Caco-2 (cell line): ENCODE data around the gene GSTT4. TPM values are rescaled to one million over a fixed set of nuclear protein-coding genes. Genes with fewer than 3 reads are reported as not detected.
"Not testable (repeated sequence)": the region's sequence is repeated elsewhere in the genome, so short reads cannot be mapped to it uniquely, and the experiment has no call there.

Experiments used
- BruUV-seq: library from RNA; stranded (reverse); fragments of 400-500 nt; replicated peaks from 2 replicates; lab custom pipeline; 2021; lab: Mats Ljungman, UMichigan
- CTCF ChIA-PET: fragments of 300-600 bp; sonication (Branson Sonifier 250); formaldehyde crosslinking; loops from one replicate; lab custom pipeline; 2022; ENCODE audit warnings: antibody characterized with exemption; lab: Charles Lee
- POLR2A ChIA-PET: fragments of 300-600 bp; sonication (Branson Sonifier 250); formaldehyde crosslinking; loops from one replicate; lab custom pipeline; 2022; ENCODE audit warnings: antibody characterized with exemption; lab: Charles Lee
- DNase-seq, 2 experiments: peaks; one replicate each; pipeline versions ENCODE4 v3.0.0 to v3.0.0-alpha.2; 2020 to 2022
- H3K27me3 ChIP-seq: replicated peaks from 2 replicates; pipeline ENCODE4 v1.6.0; 2011; ENCODE audit warnings: low read length; ENCODE audit not compliant: control insufficient read depth, insufficient read depth
- H3K36me3 ChIP-seq: 2 replicates; pipeline ENCODE4 v1.5.1; 2011; ENCODE audit warnings: low read length; ENCODE audit not compliant: control insufficient read depth, insufficient read depth
- H3K4me1 ChIP-seq: fragments of 250-450 bp; sonication (Bioruptor Pico); 2 replicates; pipeline ENCODE4 v1.5.1; 2020; ENCODE audit warnings: mild to moderate bottlenecking
- H3K4me3 ChIP-seq: 2 replicates; pipeline ENCODE4 v1.5.1; 2011; ENCODE audit warnings: low read depth, mild to moderate bottlenecking, control low read depth, low read length
- H3K9me3 ChIP-seq: fragments of 250-450 bp; sonication (Bioruptor Pico); 2 replicates; pipeline ENCODE4 v1.5.1; 2020; ENCODE audit warnings: mild to moderate bottlenecking, moderate library complexity
- H3K27ac Mint-ChIP-seq: one replicate; pipeline ENCODE4 v1.8.0; 2022; ENCODE audit warnings: mixed read lengths; ENCODE audit not compliant: unreplicated experiment
- H3K27me3 Mint-ChIP-seq: one replicate; pipeline ENCODE4 v1.8.0; 2022; ENCODE audit warnings: mixed read lengths; ENCODE audit not compliant: insufficient read depth, unreplicated experiment
- H3K36me3 Mint-ChIP-seq: one replicate; pipeline ENCODE4 v1.8.0; 2022; ENCODE audit warnings: mild to moderate bottlenecking, mixed read lengths; ENCODE audit not compliant: insufficient read depth, unreplicated experiment
- H3K4me1 Mint-ChIP-seq: one replicate; pipeline ENCODE4 v1.8.0; 2022; ENCODE audit warnings: low read depth, mixed read lengths; ENCODE audit not compliant: unreplicated experiment
- H3K4me3 Mint-ChIP-seq: one replicate; pipeline ENCODE4 v1.8.0; 2022; ENCODE audit warnings: mild to moderate bottlenecking, moderate library complexity, mixed read lengths; ENCODE audit not compliant: unreplicated experiment
- H3K9me3 Mint-ChIP-seq: one replicate; pipeline ENCODE4 v1.8.0; 2022; ENCODE audit warnings: mixed read lengths; ENCODE audit not compliant: unreplicated experiment
- CTCF ChIP-seq, 2 experiments: fragments of 200-600 bp in 1 of 2; IDR thresholded peaks; 1 replicate in 1 of 2; 2 replicates in 1 of 2; pipeline versions ENCODE4 v1.5.1 to v1.8.0; 2011 to 2022; ENCODE audit warnings: antibody characterized with exemption in 1 of 2, control low read depth in 1 of 2, inconsistent platforms in 1 of 2, low read depth in 1 of 2, low read length in 1 of 2, mild to moderate bottlenecking in 1 of 2, moderate library complexity in 1 of 2; ENCODE audit not compliant: insufficient read depth in 1 of 2, severe bottlenecking in 1 of 2, unreplicated experiment in 1 of 2
- intact Hi-C: fragments of 100-400 bp; cut with micrococcal nuclease; formaldehyde crosslinking; loops from one replicate; pipeline ENCODE4 v1.10.0; 2022; ENCODE audit not compliant: unreplicated experiment
- total RNA-seq: library from RNA; stranded (reverse); gene quantifications from 2 replicates; pipeline ENCODE4 v1.2.3, GENCODE V29; 2022

GSTT4 gene
- total RNA-seq, 1 experiment from 2014 or later, result 0.16 TPM

DNA sequence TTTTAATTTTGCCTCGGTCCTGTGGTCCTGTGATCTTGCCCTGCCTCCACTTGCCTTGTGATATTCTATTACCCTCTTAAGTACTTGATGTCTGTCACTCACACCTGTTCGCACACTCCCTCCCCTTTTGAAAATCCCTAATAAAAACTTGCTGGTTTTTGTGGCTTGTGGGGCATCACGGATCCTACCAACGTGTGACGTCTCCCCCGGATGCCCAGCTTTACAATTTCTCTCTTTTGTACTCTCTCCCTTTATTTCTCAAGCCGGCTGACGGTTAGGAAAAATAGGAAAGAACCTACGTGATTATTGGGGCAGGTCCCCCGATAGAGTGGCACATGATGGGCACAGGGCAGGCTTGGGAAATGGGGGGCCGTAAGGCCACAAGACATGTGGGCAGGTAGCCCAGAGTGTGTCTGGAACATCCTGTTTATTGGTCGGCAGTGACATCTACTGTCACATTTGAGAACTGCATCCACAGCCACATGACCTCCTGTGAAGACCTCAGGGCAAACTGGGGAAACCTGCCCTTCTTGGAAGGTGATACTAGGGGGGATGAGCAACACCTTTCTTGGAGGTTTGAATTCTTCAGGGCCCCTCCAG is 48.9 kb downstream of the GSTT4 start:
- not testable (repeated sequence) for H3K4me3 Mint-ChIP-seq

DNA sequence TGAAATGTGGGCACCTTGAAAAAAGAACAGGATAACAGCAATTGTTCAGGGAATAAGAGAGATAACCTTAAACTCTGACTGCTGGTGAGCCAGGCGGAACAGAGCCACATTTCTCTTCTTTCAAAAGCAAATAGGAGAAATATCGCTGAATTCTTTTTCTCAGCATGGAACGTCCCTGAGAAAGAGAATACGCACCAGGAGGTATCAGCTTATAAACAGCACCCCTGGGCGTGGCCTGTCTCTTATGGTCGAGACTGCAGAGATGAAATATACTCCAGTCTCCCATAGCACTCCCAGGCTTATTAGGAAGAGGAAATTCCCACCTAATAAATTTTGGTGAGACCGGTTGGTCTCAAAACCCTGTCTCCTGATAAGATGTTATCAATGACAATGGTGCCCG is 49.4 kb downstream of the GSTT4 start:
- DNase-seq, H3K4me3 ChIP-seq, H3K9me3 Mint-ChIP-seq, BruUV-seq, H3K27me3 Mint-ChIP-seq, H3K36me3 ChIP-seq, H3K36me3 Mint-ChIP-seq, H3K4me1 ChIP-seq, H3K4me1 Mint-ChIP-seq, H3K9me3 ChIP-seq, H3K4me3 Mint-ChIP-seq, H3K27me3 ChIP-seq, H3K27ac Mint-ChIP-seq: not testable (repeated sequence)
- CTCF ChIA-PET, result interaction anchor here (0.6 to 1.0 kb wide), 2 partner anchors 67 to 68 kb away, joined by 4 to 7 read pairs; no protein-coding TSS in a partner anchor
- POLR2A ChIA-PET, result interaction anchor here (0.6 kb wide), 1 partner anchor 62 kb away, joined by 3 read pairs; the partner anchor contains the start of gene MIF
- intact Hi-C loops, result loop anchor here (5.0 kb wide), 2 partner anchors 69 to 94 kb away; no protein-coding TSS in a partner anchor

More for the DNA sequence above, 48.9 kb downstream of the GSTT4 start:
- not testable (repeated sequence) for H3K27me3 Mint-ChIP-seq, H3K36me3 Mint-ChIP-seq, H3K4me1 ChIP-seq, H3K36me3 ChIP-seq, BruUV-seq, H3K27me3 ChIP-seq, H3K4me1 Mint-ChIP-seq, H3K4me3 ChIP-seq, H3K9me3 Mint-ChIP-seq, H3K9me3 ChIP-seq, H3K27ac Mint-ChIP-seq
- POLR2A ChIA-PET, result interaction anchor here (0.6 kb wide), 1 partner anchor 62 kb away, joined by 3 read pairs; the partner anchor contains the start of gene MIF
- peak; percentile 69 to 95 for TF ChIP-seq CTCF (IDR thresholded peaks at IDR 0.05; ENCODE audit: insufficient read depth in 1 of 2, low read depth in 1 of 2, low read length in 1 of 2, severe bottlenecking in 1 of 2, unreplicated experiment in 1 of 2)
- CTCF ChIA-PET, result interaction anchor here (0.6 to 1.0 kb wide), 2 partner anchors 67 to 69 kb away, joined by 4 to 7 read pairs; no protein-coding TSS in a partner anchor
- DNase-seq, result peak; percentile 74 to 84
- intact Hi-C loops, result loop anchor here (5.0 kb wide), 2 partner anchors 69 to 94 kb away; no protein-coding TSS in a partner anchor

GRCh38 chr22:23954991-23955305 is 50.3 kb downstream of the GSTT4 start:
- CTCF ChIA-PET, H3K4me3 Mint-ChIP-seq, POLR2A ChIA-PET, H3K4me3 ChIP-seq, H3K36me3 ChIP-seq, H3K9me3 ChIP-seq, H3K27me3 Mint-ChIP-seq, H3K36me3 Mint-ChIP-seq, H3K9me3 Mint-ChIP-seq, H3K4me1 Mint-ChIP-seq, H3K4me1 ChIP-seq, DNase-seq, H3K27me3 ChIP-seq, BruUV-seq, H3K27ac Mint-ChIP-seq: not testable (repeated sequence)
- intact Hi-C loops, result loop anchor here (5.0 kb wide), 2 partner anchors 68 to 93 kb away; no protein-coding TSS in a partner anchor

DNA sequence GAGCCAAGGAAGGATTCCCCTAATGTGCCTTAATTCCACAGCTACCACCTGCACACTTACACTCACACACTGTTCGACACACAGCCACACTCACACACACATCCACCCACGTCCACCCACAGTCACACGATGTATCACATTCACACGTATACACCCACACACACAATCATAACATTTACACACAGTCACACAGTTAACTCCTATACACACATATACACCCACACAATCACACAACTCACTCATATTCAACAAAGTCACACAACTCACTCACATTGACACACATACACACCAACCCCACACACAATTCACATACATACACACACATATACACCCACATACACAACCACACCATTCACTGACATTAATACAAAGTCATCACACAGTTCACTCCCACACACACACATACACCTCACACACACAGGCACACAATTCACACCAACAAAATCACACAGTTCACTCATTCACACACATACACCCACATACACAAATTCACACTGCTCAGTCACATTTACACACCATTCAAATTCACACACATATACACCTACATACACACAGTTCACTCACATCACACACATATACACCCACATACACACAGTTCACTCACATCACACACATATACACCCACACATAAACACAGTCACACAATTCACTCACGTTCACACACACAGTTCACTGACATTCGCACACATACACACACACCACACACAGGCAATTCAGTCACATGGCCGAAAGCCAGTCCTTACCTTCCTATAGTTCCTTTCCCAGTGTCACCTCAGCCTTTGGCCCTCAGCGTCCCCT is 50.9 kb downstream of the GSTT4 start:
- H3K27ac Mint-ChIP-seq, H3K4me3 Mint-ChIP-seq, H3K9me3 ChIP-seq, H3K36me3 ChIP-seq, CTCF ChIA-PET, H3K27me3 Mint-ChIP-seq, POLR2A ChIA-PET, H3K4me1 ChIP-seq, H3K4me3 ChIP-seq, BruUV-seq, H3K4me1 Mint-ChIP-seq, H3K27me3 ChIP-seq, DNase-seq, H3K36me3 Mint-ChIP-seq, intact Hi-C loops, H3K9me3 Mint-ChIP-seq: not testable (repeated sequence)

DNA sequence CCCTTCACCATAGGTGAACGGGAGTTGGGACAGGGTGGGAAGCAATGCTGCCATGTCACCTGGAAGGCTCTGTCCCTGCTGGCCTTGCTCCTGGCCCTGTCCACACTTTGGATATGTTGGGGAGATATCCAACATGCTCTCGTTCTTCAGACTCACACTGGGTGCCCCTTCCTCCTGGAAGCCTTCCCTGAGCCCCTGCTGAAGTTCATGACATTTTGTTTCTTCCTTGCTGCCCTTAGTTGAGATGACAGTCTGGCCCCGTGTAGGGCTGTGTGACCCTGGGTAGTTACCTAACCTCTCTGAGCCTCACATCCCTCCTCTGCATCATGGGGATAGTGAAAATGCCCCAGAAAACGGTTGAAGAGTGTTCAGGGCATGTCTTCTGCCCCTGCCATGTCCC is 51.8 kb downstream of the GSTT4 start:
- DNase-seq, BruUV-seq, H3K4me3 Mint-ChIP-seq, POLR2A ChIA-PET, H3K36me3 ChIP-seq, H3K4me1 ChIP-seq, H3K27me3 Mint-ChIP-seq, H3K27ac Mint-ChIP-seq, H3K4me3 ChIP-seq, H3K4me1 Mint-ChIP-seq, H3K36me3 Mint-ChIP-seq, H3K9me3 Mint-ChIP-seq, intact Hi-C loops, H3K27me3 ChIP-seq, H3K9me3 ChIP-seq, CTCF ChIA-PET: not testable (repeated sequence)

GRCh38 chr22:23952794-23953405 is 52.4 kb downstream of the GSTT4 start:
- H3K36me3 ChIP-seq, H3K36me3 Mint-ChIP-seq, H3K27ac Mint-ChIP-seq, CTCF ChIA-PET, POLR2A ChIA-PET, BruUV-seq, H3K4me1 Mint-ChIP-seq, H3K27me3 ChIP-seq, H3K4me3 ChIP-seq, H3K9me3 ChIP-seq, H3K4me3 Mint-ChIP-seq, H3K9me3 Mint-ChIP-seq, H3K27me3 Mint-ChIP-seq, DNase-seq, H3K4me1 ChIP-seq, intact Hi-C loops: not testable (repeated sequence)
